Activated CD8-positive, alpha-beta T cell treated with anti-CD3 and anti-CD28 coated beads, Interleukin-2, amount 10 ng/mL, durations not matched to agents 7 days and 5 days (primary cell): ENCODE results near the gene NOS1AP. TPM values are rescaled to one million over a fixed set of nuclear protein-coding genes. Genes with fewer than 3 reads are reported as not detected.

Source experiments
- ATAC-seq: fragments of 150-1000 bp; cut with Tn5 transposase; one replicate; pipeline ENCODE4 v1.10.0; 2021; ENCODE audit warnings: moderate library complexity
- CTCF ChIA-PET: fragments of 350-600 bp; sonication (Branson Sonifier 250); formaldehyde crosslinking; loops from one replicate; lab custom pipeline; 2021; ENCODE audit warnings: antibody characterized with exemption; lab: Charles Lee
- POLR2A ChIA-PET: fragments of 350-600 bp; sonication (Branson Sonifier 250); formaldehyde crosslinking; loops from one replicate; lab custom pipeline; 2021; ENCODE audit warnings: antibody characterized with exemption; lab: Charles Lee
- DNase-seq: peaks from one replicate; pipeline ENCODE4 v3.0.0-alpha.2; 2020
- H3K27ac Mint-ChIP-seq: one replicate; pipeline ENCODE4 v1.8.0; 2021; ENCODE audit warnings: mild to moderate bottlenecking, mixed read lengths
- H3K27me3 Mint-ChIP-seq: one replicate; pipeline ENCODE4 v1.8.0; 2021; ENCODE audit warnings: low read depth, mixed read lengths
- H3K36me3 Mint-ChIP-seq: one replicate; pipeline ENCODE4 v1.8.0; 2021; ENCODE audit warnings: low read depth, mixed read lengths
- H3K4me1 Mint-ChIP-seq: one replicate; pipeline ENCODE4 v1.8.0; 2021; ENCODE audit warnings: low read depth, mixed read lengths
- H3K4me3 Mint-ChIP-seq: one replicate; pipeline ENCODE4 v1.8.0; 2021; ENCODE audit warnings: mild to moderate bottlenecking, mixed read lengths
- H3K9me3 Mint-ChIP-seq: one replicate; pipeline ENCODE4 v1.8.0; 2022; ENCODE audit warnings: mixed read lengths; ENCODE audit not compliant: insufficient read depth
- total RNA-seq, 2 experiments: library from RNA; stranded (reverse); gene quantifications; one replicate each; pipeline ENCODE4 v1.2.3, GENCODE V29; 2021

Gene NOS1AP
- total RNA-seq, 2 experiments from 2014 or later = not detected

GRCh38 chr1:162324396-162324795 is 254.9 kb downstream of the NOS1AP start:
- Mint-ChIP-seq H3K4me3 (no peak overlapping the region), H3K27me3 (peaks cover 11% of the 10 kb centered on the region), H3K27ac (no peak overlapping the region), H3K9me3 (no peaks in the 10 kb centered on the region), H3K4me1 (no peaks in the 10 kb centered on the region), H3K36me3 (no peaks in the 10 kb centered on the region)
- ATAC-seq (no peak), DNase-seq (no peak)
- POLR2A ChIA-PET = no interaction called here
- CTCF ChIA-PET = no interaction called here

- no peak overlapping the region for H3K4me3 Mint-ChIP-seq
- no peaks in the 10 kb centered on the region for H3K4me1 Mint-ChIP-seq
- H3K36me3 Mint-ChIP-seq = no peaks in the 10 kb centered on the region
- DNase-seq (no peak), ATAC-seq (no peak)
- ChIA-PET CTCF (no interaction called here), POLR2A (no interaction called here)
- no peaks in the 10 kb centered on the region for H3K9me3 Mint-ChIP-seq
- H3K27me3 Mint-ChIP-seq = peaks cover 16% of the 10 kb centered on the region
- H3K27ac Mint-ChIP-seq = no peak overlapping the region
These were observed 257.1 kb downstream of the NOS1AP start for GRCh38 chr1:162326559-162326958.

GRCh38 chr1:162327144-162327787 is 257.8 kb downstream of the NOS1AP start:
- no peaks in the 10 kb centered on the region for H3K9me3 Mint-ChIP-seq
- no peak for DNase-seq
- no peaks in the 10 kb centered on the region for H3K4me1 Mint-ChIP-seq
- peaks cover 16% of the 10 kb centered on the region for H3K27me3 Mint-ChIP-seq
- H3K4me3 Mint-ChIP-seq = no peak overlapping the region
- ATAC-seq = no peak
- CTCF ChIA-PET = no interaction called here
- POLR2A ChIA-PET = no interaction called here
- H3K36me3 Mint-ChIP-seq = no peaks in the 10 kb centered on the region
- no peak overlapping the region for H3K27ac Mint-ChIP-seq

- Mint-ChIP-seq H3K27me3 (peaks cover 16% of the 10 kb centered on the region), H3K9me3 (no peaks in the 10 kb centered on the region), H3K4me3 (no peak overlapping the region), H3K36me3 (no peaks in the 10 kb centered on the region), H3K27ac (no peak overlapping the region), H3K4me1 (no peaks in the 10 kb centered on the region)
- no peak for ATAC-seq
- no peak for DNase-seq
- ChIA-PET CTCF (no interaction called here), POLR2A (no interaction called here)
These were observed 258.3 kb downstream of the NOS1AP start for GRCh38 chr1:162327788-162328165.

GRCh38 chr1:162328512-162328911 is 259.0 kb downstream of the NOS1AP start:
- Mint-ChIP-seq H3K9me3 (no peaks in the 10 kb centered on the region), H3K27ac (no peak overlapping the region), H3K4me3 (no peak overlapping the region), H3K36me3 (no peaks in the 10 kb centered on the region), H3K4me1 (no peaks in the 10 kb centered on the region), H3K27me3 (peaks cover 18% of the 10 kb centered on the region)
- ChIA-PET CTCF (no interaction called here), POLR2A (interaction anchor here (0.7 kb wide), 1 partner anchor 16 kb away, joined by 4 read pairs; no protein-coding TSS in a partner anchor)
- DNase-seq (no peak), ATAC-seq (no peak)

GRCh38 chr1:162329826-162330225 is 260.3 kb downstream of the NOS1AP start:
- H3K36me3 Mint-ChIP-seq = no peaks in the 10 kb centered on the region
- no peak overlapping the region for H3K27ac Mint-ChIP-seq
- no peak overlapping the region for H3K4me3 Mint-ChIP-seq
- H3K4me1 Mint-ChIP-seq = no peaks in the 10 kb centered on the region
- ChIA-PET POLR2A (no interaction called here), CTCF (no interaction called here)
- H3K27me3 Mint-ChIP-seq = peaks cover 21% of the 10 kb centered on the region
- ATAC-seq = no peak
- H3K9me3 Mint-ChIP-seq = no peaks in the 10 kb centered on the region
- DNase-seq = no peak

GRCh38 chr1:162333991-162334390 is 264.5 kb downstream of the NOS1AP start:
- Mint-ChIP-seq H3K36me3 (no peaks in the 10 kb centered on the region), H3K27ac (no peak overlapping the region), H3K4me3 (no peak overlapping the region), H3K27me3 (peaks cover 17% of the 10 kb centered on the region), H3K4me1 (no peaks in the 10 kb centered on the region), H3K9me3 (no peaks in the 10 kb centered on the region)
- DNase-seq (no peak), ATAC-seq (no peak)
- POLR2A ChIA-PET = no interaction called here
- CTCF ChIA-PET = no interaction called here

- ATAC-seq (no peak), DNase-seq (no peak)
- Mint-ChIP-seq H3K4me3 (no peak overlapping the region), H3K27ac (no peak overlapping the region), H3K27me3 (peaks cover 17% of the 10 kb centered on the region), H3K9me3 (no peaks in the 10 kb centered on the region), H3K36me3 (no peaks in the 10 kb centered on the region), H3K4me1 (no peaks in the 10 kb centered on the region)
- ChIA-PET CTCF (no interaction called here), POLR2A (no interaction called here)
These were observed 265.6 kb downstream of the NOS1AP start for GRCh38 chr1:162335126-162335525.

- H3K27me3 Mint-ChIP-seq = peaks cover 14% of the 10 kb centered on the region
- ChIA-PET CTCF (no interaction called here), POLR2A (no interaction called here)
- H3K4me1 Mint-ChIP-seq = no peaks in the 10 kb centered on the region
- DNase-seq (no peak), ATAC-seq (no peak)
- H3K4me3 Mint-ChIP-seq = no peak overlapping the region
- no peak overlapping the region for H3K27ac Mint-ChIP-seq
- H3K9me3 Mint-ChIP-seq = no peaks in the 10 kb centered on the region
- no peaks in the 10 kb centered on the region for H3K36me3 Mint-ChIP-seq
These were observed 267.3 kb downstream of the NOS1AP start for GRCh38 chr1:162336621-162337285.

- Mint-ChIP-seq H3K4me1 (no peaks in the 10 kb centered on the region), H3K36me3 (no peaks in the 10 kb centered on the region), H3K9me3 (no peaks in the 10 kb centered on the region), H3K27me3 (peaks cover 12% of the 10 kb centered on the region), H3K27ac (no peak overlapping the region), H3K4me3 (no peak overlapping the region)
- DNase-seq = no peak
- ChIA-PET CTCF (no interaction called here), POLR2A (no interaction called here)
- ATAC-seq = no peak
These were observed 273.0 kb downstream of the NOS1AP start for GRCh38 chr1:162342452-162342983.

- Mint-ChIP-seq H3K4me3 (no peak overlapping the region), H3K36me3 (no peaks in the 10 kb centered on the region), H3K27ac (no peak overlapping the region), H3K27me3 (peaks cover 10% of the 10 kb centered on the region), H3K4me1 (no peaks in the 10 kb centered on the region), H3K9me3 (no peaks in the 10 kb centered on the region)
- DNase-seq (no peak), ATAC-seq (no peak)
- ChIA-PET CTCF (no interaction called here), POLR2A (no interaction called here)
These were observed 274.0 kb downstream of the NOS1AP start for GRCh38 chr1:162343470-162343869.

- no peaks in the 10 kb centered on the region for H3K36me3 Mint-ChIP-seq
- POLR2A ChIA-PET = no interaction called here
- DNase-seq = no peak
These were observed 277.8 kb downstream of the NOS1AP start for GRCh38 chr1:162347281-162347680.

More at GRCh38 chr1:162347281-162347680, 277.8 kb downstream of the NOS1AP start:
- no peak for ATAC-seq
- CTCF ChIA-PET = no interaction called here
- Mint-ChIP-seq H3K4me3 (no peak overlapping the region), H3K27ac (no peak overlapping the region), H3K4me1 (no peaks in the 10 kb centered on the region), H3K27me3 (peaks cover 10% of the 10 kb centered on the region), H3K9me3 (no peaks in the 10 kb centered on the region)
